Loucy (cell line): Measurements from ENCODE around the gene FER.

Source experiments
- EZH2phosphoT487 ChIP-seq: fragments of 200-600 bp; IDR thresholded peaks from 2 replicates; pipeline ENCODE4 v1.6.1; 2018; ENCODE audit warnings: antibody characterized with exemption, mild to moderate bottlenecking, moderate library complexity, borderline replicate concordance
- TF ChIP-seq, protein P1 (sequence below): fragments of 200-600 bp; sonication (generic); conservative IDR thresholded peaks from 2 replicates; pipeline ENCODE4 v1.5.1; 2014; ENCODE audit warnings: mild to moderate bottlenecking, antibody characterized with exemption, low read length

GRCh38 chr5:109022056-109022455, 274.4 kb downstream of the FER start:
- TF ChIP-seq, protein P1, sequence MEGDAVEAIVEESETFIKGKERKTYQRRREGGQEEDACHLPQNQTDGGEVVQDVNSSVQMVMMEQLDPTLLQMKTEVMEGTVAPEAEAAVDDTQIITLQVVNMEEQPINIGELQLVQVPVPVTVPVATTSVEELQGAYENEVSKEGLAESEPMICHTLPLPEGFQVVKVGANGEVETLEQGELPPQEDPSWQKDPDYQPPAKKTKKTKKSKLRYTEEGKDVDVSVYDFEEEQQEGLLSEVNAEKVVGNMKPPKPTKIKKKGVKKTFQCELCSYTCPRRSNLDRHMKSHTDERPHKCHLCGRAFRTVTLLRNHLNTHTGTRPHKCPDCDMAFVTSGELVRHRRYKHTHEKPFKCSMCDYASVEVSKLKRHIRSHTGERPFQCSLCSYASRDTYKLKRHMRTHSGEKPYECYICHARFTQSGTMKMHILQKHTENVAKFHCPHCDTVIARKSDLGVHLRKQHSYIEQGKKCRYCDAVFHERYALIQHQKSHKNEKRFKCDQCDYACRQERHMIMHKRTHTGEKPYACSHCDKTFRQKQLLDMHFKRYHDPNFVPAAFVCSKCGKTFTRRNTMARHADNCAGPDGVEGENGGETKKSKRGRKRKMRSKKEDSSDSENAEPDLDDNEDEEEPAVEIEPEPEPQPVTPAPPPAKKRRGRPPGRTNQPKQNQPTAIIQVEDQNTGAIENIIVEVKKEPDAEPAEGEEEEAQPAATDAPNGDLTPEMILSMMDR = no peak
- no peak for TF ChIP-seq EZH2phosphoT487
